Endothelial cell of umbilical vein (primary cell): ENCODE measurements around the gene CADM4. TPM values are rescaled to one million over a fixed set of nuclear protein-coding genes. Genes with fewer than 3 reads are reported as not detected.

ENCODE experiments used
- BruUV-seq: library from RNA; stranded (reverse); fragments of 400-500 nt; replicated peaks from 2 replicates; lab custom pipeline; 2021; lab: Mats Ljungman, UMichigan
- CTCF ChIA-PET: fragments of 300-600, 350-600 bp; sonication (Branson Sonifier 250); formaldehyde crosslinking; loops from one replicate; lab custom pipeline; 2021; ENCODE audit warnings: antibody characterized with exemption, inconsistent platforms; lab: Charles Lee
- POLR2A ChIA-PET: fragments of 300-600, 350-600 bp; sonication (Branson Sonifier 250); formaldehyde crosslinking; loops from one replicate; lab custom pipeline; 2021; ENCODE audit warnings: antibody characterized with exemption, inconsistent platforms; lab: Charles Lee
- DNase-seq: peaks from one replicate; pipeline ENCODE4 v3.0.0-alpha.2; 2011; ENCODE audit warnings: low read depth, low spot score
- FAIRE-seq: peaks from 2 replicates; lab custom pipeline; 2011; peaks lifted over from hg19 to GRCh38; lab: Jason Lieb, UNC
- H2AFZ ChIP-seq: 2 replicates; pipeline ENCODE4 v1.6.0; 2012; ENCODE audit warnings: low read depth, low read length, control low read depth, inconsistent platforms
- H3K27ac ChIP-seq: 2 replicates; pipeline ENCODE4 v1.5.1; 2011; ENCODE audit warnings: low read depth, mild to moderate bottlenecking, control low read depth, low read length, moderate library complexity; ENCODE audit not compliant: insufficient read depth
- H3K27me3 ChIP-seq, 2 experiments: 2 replicates each; pipeline versions ENCODE4 v1.6.0 to v1.6.1; 2011; ENCODE audit warnings: low read length in 2 of 2, mixed read lengths in 1 of 2; ENCODE audit not compliant: control insufficient read depth in 2 of 2, insufficient read depth in 2 of 2
- H3K36me3 ChIP-seq, 2 experiments: 2 replicates in 1 of 2; 3 replicates in 1 of 2; pipeline ENCODE4 v1.5.1; 2011; ENCODE audit warnings: low read length in 2 of 2, mild to moderate bottlenecking in 1 of 2, moderate library complexity in 1 of 2; ENCODE audit not compliant: control insufficient read depth in 2 of 2, insufficient read depth in 2 of 2; ENCODE audit errors: extremely low read depth in 1 of 2
- H3K4me1 ChIP-seq: 3 replicates; pipeline ENCODE4 v1.5.1; 2011; ENCODE audit warnings: mild to moderate bottlenecking, low read length; ENCODE audit not compliant: control insufficient read depth, insufficient read depth; ENCODE audit errors: extremely low read depth
- H3K4me2 ChIP-seq: 2 replicates; pipeline ENCODE4 v1.6.1; 2011; ENCODE audit warnings: low read length, control low read depth, mixed read lengths; ENCODE audit not compliant: insufficient read depth
- H3K4me3 ChIP-seq, 3 experiments: fragments of 200-600 bp in 1 of 3; sonication (generic), shearing (Covaris generic) in 1 of 3; replicated peaks in 1 of 3; 2 replicates each; pipeline ENCODE4 v1.5.1; 2011 to 2016; ENCODE audit warnings: control low read depth in 3 of 3, low read length in 3 of 3, mild to moderate bottlenecking in 2 of 3, inconsistent platforms in 1 of 3, low read depth in 1 of 3, moderate library complexity in 1 of 3; ENCODE audit not compliant: insufficient read depth in 1 of 3
- H3K79me2 ChIP-seq: 2 replicates; pipeline ENCODE4 v1.6.0; 2012; ENCODE audit warnings: low read length, inconsistent platforms; ENCODE audit not compliant: control insufficient read depth, insufficient read depth
- H3K9ac ChIP-seq: replicated peaks from 2 replicates; pipeline ENCODE3; 2011; ENCODE audit warnings: low read length, control low read depth; ENCODE audit not compliant: insufficient read depth; ENCODE audit errors: extremely low read depth
- H3K9me1 ChIP-seq: replicated peaks from 3 replicates; pipeline ENCODE4 v1.6.0; 2011; ENCODE audit warnings: mild to moderate bottlenecking, low read length; ENCODE audit not compliant: control insufficient read depth, insufficient read depth; ENCODE audit errors: extremely low read depth
- H3K9me3 ChIP-seq: replicated peaks from 2 replicates; pipeline ENCODE4 v1.5.1; 2012; ENCODE audit warnings: low read length, inconsistent platforms; ENCODE audit not compliant: control insufficient read depth, insufficient read depth
- H4K20me1 ChIP-seq: replicated peaks from 2 replicates; pipeline ENCODE3; 2011; ENCODE audit warnings: mild to moderate bottlenecking, low read length; ENCODE audit not compliant: control insufficient read depth, insufficient read depth; ENCODE audit errors: extremely low read depth
- MYC ChIP-seq: IDR thresholded peaks from one replicate; pipeline ENCODE4 v1.6.1; 2011; ENCODE audit warnings: mild to moderate bottlenecking, low read depth, low read length
- dilution Hi-C: fragments of 300-500 bp; cut with MboI; formaldehyde crosslinking; loops from one replicate; pipeline ENCODE4 v1.15.0; 2019; ENCODE audit warnings: low sequenced_read_pairs; ENCODE audit not compliant: extremely low pct_ligation_motif_present
- intact Hi-C: fragments of 100-400 bp; cut with micrococcal nuclease; formaldehyde crosslinking; loops from one replicate; pipeline ENCODE4 v1.10.0; 2022
- polyA plus RNA-seq, 4 experiments: library from polyadenylated mRNA; depleted of rRNA in 3 of 4; stranded (reverse) in 3 of 4; unstranded in 1 of 4; fragments of >200 nt; gene quantifications; 2 replicates each; pipeline versions ENCODE4 v1.2.1 to v1.2.3, GENCODE V29; 2011 to 2012; ENCODE audit warnings: missing spikeins in 1 of 4
- total RNA-seq: library from RNA; stranded (reverse); gene quantifications from 2 replicates; pipeline ENCODE4 v1.2.3, GENCODE V29; 2021
- TF ChIP-seq, protein P1 (sequence below), 2 donors: IDR thresholded peaks; 1 replicate in 1 of 2; 2 replicates in 1 of 2; pipeline ENCODE4 v1.5.1; 2011; ENCODE audit warnings: low read length in 2 of 2, mild to moderate bottlenecking in 2 of 2, moderate library complexity in 2 of 2, control low read depth in 1 of 2, inconsistent platforms in 1 of 2, low read depth in 1 of 2; ENCODE audit not compliant: insufficient read depth in 1 of 2; ENCODE audit errors: extremely low read depth in 1 of 2

Gene CADM4
- total and polyA plus RNA-seq, 2 donors (not counting 3 experiments of a cell fraction or from before 2014, with no cell fraction given) = 5.0 to 7.5 TPM

DNA sequence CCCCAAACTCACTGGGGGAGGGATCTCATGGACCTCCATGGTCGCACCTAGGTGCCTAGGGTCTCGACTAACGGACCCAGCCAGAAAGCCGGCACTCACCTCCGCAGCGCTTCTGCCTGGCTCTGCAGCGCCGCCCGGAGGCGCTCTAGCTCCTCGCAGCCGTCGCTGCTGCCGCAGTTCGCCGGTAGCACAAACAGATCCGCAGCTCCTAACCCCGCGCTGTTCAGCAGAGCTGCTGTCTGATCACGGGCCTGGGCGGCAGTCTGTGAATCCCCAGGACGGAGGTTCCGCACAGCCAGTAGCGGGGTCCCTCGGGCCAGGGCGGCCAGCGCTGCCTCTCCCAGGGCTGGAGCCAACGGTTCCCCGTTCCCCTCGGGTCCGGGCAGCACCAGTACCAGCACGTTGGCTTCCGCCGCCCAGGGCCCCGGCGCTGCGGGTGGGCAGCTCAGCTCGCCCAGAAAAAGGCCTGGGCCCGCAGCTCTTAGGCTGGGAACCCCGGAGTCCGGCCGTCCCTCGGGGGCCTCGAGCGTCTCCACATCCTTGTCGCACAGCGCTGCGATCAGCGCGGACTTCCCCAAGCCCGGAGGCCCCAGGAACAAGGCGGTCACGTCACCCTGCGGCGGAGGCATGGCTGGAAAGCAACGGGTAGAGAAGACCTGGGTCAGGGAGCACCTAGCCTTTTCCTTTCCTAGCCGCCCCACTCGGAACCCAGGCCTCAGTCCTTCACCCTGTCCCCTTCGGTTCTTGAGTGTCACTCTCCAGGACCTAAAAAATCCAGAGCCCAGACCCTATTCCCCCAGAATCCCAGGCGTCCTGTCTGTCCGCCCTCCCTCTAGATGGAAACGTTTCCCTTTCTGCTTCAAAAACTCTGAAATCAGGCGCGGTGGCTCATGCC, 44.7 kb downstream of the CADM4 start:
- Histone ChIP-seq H2AFZ (peak overlapping the region; percentile 11), H3K27me3 (no peaks in the 10 kb centered on the region), H3K27ac (peak overlapping the region; percentile 71), H3K4me1 (peaks cover 24% of the 10 kb centered on the region), H3K9me1 (no peaks in the 10 kb centered on the region), H3K4me2 (peak overlapping the region; percentile 26), H3K79me2 (peaks cover 40% of the 10 kb centered on the region), H3K9me3 (no peaks in the 10 kb centered on the region), H3K36me3 (peaks cover 12 to 29% of the 10 kb centered on the region in 2 experiments), H3K4me3 (peak overlapping the region; percentile 69 to 74 (median 72)), H3K9ac (peak overlapping the region; percentile 94), H4K20me1 (no peaks in the 10 kb centered on the region)
- ChIA-PET POLR2A (interaction anchor here (0.7 to 1.1 kb wide), 2 partner anchors 59 to 136 kb away, joined by 4 to 6 read pairs; no protein-coding TSS in a partner anchor), CTCF (interaction anchor here (0.8 to 5.7 kb wide), 28 partner anchors 9 to 215 kb away, joined by 3 to 158 read pairs (median 5); partner anchors contain the start of genes PINLYP, XRCC1 and ZNF575)
- dilution Hi-C loops (no loop called here), intact Hi-C loops (loop anchor here (1.0 kb wide), 1 partner anchor 148 kb away; no protein-coding TSS in a partner anchor)
- peak; percentile 72 for DNase-seq
- FAIRE-seq = no peak
- BruUV-seq = no TSS peak
- TF ChIP-seq, protein P1, sequence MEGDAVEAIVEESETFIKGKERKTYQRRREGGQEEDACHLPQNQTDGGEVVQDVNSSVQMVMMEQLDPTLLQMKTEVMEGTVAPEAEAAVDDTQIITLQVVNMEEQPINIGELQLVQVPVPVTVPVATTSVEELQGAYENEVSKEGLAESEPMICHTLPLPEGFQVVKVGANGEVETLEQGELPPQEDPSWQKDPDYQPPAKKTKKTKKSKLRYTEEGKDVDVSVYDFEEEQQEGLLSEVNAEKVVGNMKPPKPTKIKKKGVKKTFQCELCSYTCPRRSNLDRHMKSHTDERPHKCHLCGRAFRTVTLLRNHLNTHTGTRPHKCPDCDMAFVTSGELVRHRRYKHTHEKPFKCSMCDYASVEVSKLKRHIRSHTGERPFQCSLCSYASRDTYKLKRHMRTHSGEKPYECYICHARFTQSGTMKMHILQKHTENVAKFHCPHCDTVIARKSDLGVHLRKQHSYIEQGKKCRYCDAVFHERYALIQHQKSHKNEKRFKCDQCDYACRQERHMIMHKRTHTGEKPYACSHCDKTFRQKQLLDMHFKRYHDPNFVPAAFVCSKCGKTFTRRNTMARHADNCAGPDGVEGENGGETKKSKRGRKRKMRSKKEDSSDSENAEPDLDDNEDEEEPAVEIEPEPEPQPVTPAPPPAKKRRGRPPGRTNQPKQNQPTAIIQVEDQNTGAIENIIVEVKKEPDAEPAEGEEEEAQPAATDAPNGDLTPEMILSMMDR (IDR thresholded peaks at IDR 0.05; ENCODE audit: extremely low read depth in 1 of 2, insufficient read depth in 1 of 2, low read depth in 1 of 2, low read length in 2 of 2) = peak; percentile 90 to 98
- no peak for TF ChIP-seq MYC
